Measurements from ENCODE around the gene BAIAP2L1.

BAIAP2L1 gene

GRCh38 chr7:98251601-98252424 lies 149.1 kb downstream of the BAIAP2L1 start, which contains the start of gene TECPR1:
Gene TECPR1, minus strand, starts transcription at chr7:98252232. Its CDS starts 6,086 bp downstream, at chr7:98246146.
- Histone ChIP-seq H3K27ac (ENCODE audit: low read length) (no peak within 1 kb of the TSS), H3K27me3 (ENCODE audit: control insufficient read depth, insufficient read depth, low read length) (no peaks in the 10 kb centered on the region), H3K4me3 (ENCODE audit: low read length) (peak within 1 kb of the TSS; percentile 84)

GRCh38 chr7:98251231-98251600 lies 149.7 kb downstream of the BAIAP2L1 start:
- H3K9me3 ChIP-seq (ENCODE audit: control insufficient read depth, low read depth, low read length) = no peaks in the 10 kb centered on the region
- H3K36me3 ChIP-seq (ENCODE audit: control insufficient read depth, low read depth, low read length) = no peaks in the 10 kb centered on the region
- H3K27ac ChIP-seq (ENCODE audit: low read length) = no peak overlapping the region
- peak overlapping the region; percentile 84 for H3K4me3 ChIP-seq (ENCODE audit: low read length)
- no peak overlapping the region for H3K9ac ChIP-seq (ENCODE audit: low read length)
- H3K4me1 ChIP-seq (ENCODE audit: control insufficient read depth, low read depth, low read length) = peaks cover 3% of the 10 kb centered on the region
- H3K27me3 ChIP-seq (ENCODE audit: control insufficient read depth, insufficient read depth, low read length) = no peaks in the 10 kb centered on the region

More at GRCh38 chr7:98251601-98252424, 149.1 kb downstream of the BAIAP2L1 start, which contains the start of gene TECPR1:
- peaks cover 3% of the 10 kb centered on the region for H3K4me1 ChIP-seq (ENCODE audit: control insufficient read depth, low read depth, low read length)
- H3K36me3 ChIP-seq (ENCODE audit: control insufficient read depth, low read depth, low read length) = peaks cover 2% of the 10 kb centered on the region
- peak within 1 kb of the TSS; percentile 43 for H3K9ac ChIP-seq (ENCODE audit: low read length)
- H3K9me3 ChIP-seq (ENCODE audit: control insufficient read depth, low read depth, low read length) = no peaks in the 10 kb centered on the region

GRCh38 chr7:98250789-98251188 lies 150.1 kb downstream of the BAIAP2L1 start:
- no peaks in the 10 kb centered on the region for H3K36me3 ChIP-seq (ENCODE audit: control insufficient read depth, low read depth, low read length)
- no peaks in the 10 kb centered on the region for H3K27me3 ChIP-seq (ENCODE audit: control insufficient read depth, insufficient read depth, low read length)
- no peak overlapping the region for H3K9ac ChIP-seq (ENCODE audit: low read length)
- H3K27ac ChIP-seq (ENCODE audit: low read length) = no peak overlapping the region
- peaks cover 3% of the 10 kb centered on the region for H3K4me1 ChIP-seq (ENCODE audit: control insufficient read depth, low read depth, low read length)
- peak overlapping the region; percentile 84 for H3K4me3 ChIP-seq (ENCODE audit: low read length)
- H3K9me3 ChIP-seq (ENCODE audit: control insufficient read depth, low read depth, low read length) = no peaks in the 10 kb centered on the region

- H3K27me3 ChIP-seq (ENCODE audit: control insufficient read depth, insufficient read depth, low read length) = no peaks in the 10 kb centered on the region
- no peaks in the 10 kb centered on the region for H3K36me3 ChIP-seq (ENCODE audit: control insufficient read depth, low read depth, low read length)
- no peaks in the 10 kb centered on the region for H3K9me3 ChIP-seq (ENCODE audit: control insufficient read depth, low read depth, low read length)
- H3K27ac ChIP-seq (ENCODE audit: low read length) = no peak overlapping the region
- peaks cover 3% of the 10 kb centered on the region for H3K4me1 ChIP-seq (ENCODE audit: control insufficient read depth, low read depth, low read length)
- no peak overlapping the region for H3K4me3 ChIP-seq (ENCODE audit: low read length)
- H3K9ac ChIP-seq (ENCODE audit: low read length) = no peak overlapping the region
Measured at GRCh38 chr7:98249106-98249505, 151.8 kb downstream of the BAIAP2L1 start.

- H3K36me3 ChIP-seq (ENCODE audit: control insufficient read depth, low read depth, low read length) = no peaks in the 10 kb centered on the region
- H3K27me3 ChIP-seq (ENCODE audit: control insufficient read depth, insufficient read depth, low read length) = no peaks in the 10 kb centered on the region
- H3K9me3 ChIP-seq (ENCODE audit: control insufficient read depth, low read depth, low read length) = no peaks in the 10 kb centered on the region
- H3K27ac ChIP-seq (ENCODE audit: low read length) = no peak overlapping the region
- peaks cover 3% of the 10 kb centered on the region for H3K4me1 ChIP-seq (ENCODE audit: control insufficient read depth, low read depth, low read length)
- no peak overlapping the region for H3K4me3 ChIP-seq (ENCODE audit: low read length)
- H3K9ac ChIP-seq (ENCODE audit: low read length) = no peak overlapping the region
Measured at GRCh38 chr7:98248156-98248555, 152.7 kb downstream of the BAIAP2L1 start.

GRCh38 chr7:98244871-98245270 lies 156.0 kb downstream of the BAIAP2L1 start:
- Histone ChIP-seq H3K9me3 (ENCODE audit: control insufficient read depth, low read depth, low read length) (no peaks in the 10 kb centered on the region), H3K4me1 (ENCODE audit: control insufficient read depth, low read depth, low read length) (no peaks in the 10 kb centered on the region), H3K4me3 (ENCODE audit: low read length) (no peak overlapping the region), H3K9ac (ENCODE audit: low read length) (no peak overlapping the region), H3K27me3 (ENCODE audit: control insufficient read depth, insufficient read depth, low read length) (no peaks in the 10 kb centered on the region), H3K36me3 (ENCODE audit: control insufficient read depth, low read depth, low read length) (no peaks in the 10 kb centered on the region), H3K27ac (ENCODE audit: low read length) (no peak overlapping the region)

- H3K4me3 ChIP-seq (ENCODE audit: low read length) = no peak overlapping the region
- no peak overlapping the region for H3K27ac ChIP-seq (ENCODE audit: low read length)
- no peaks in the 10 kb centered on the region for H3K4me1 ChIP-seq (ENCODE audit: control insufficient read depth, low read depth, low read length)
- no peaks in the 10 kb centered on the region for H3K36me3 ChIP-seq (ENCODE audit: control insufficient read depth, low read depth, low read length)
- no peak overlapping the region for H3K9ac ChIP-seq (ENCODE audit: low read length)
- no peaks in the 10 kb centered on the region for H3K27me3 ChIP-seq (ENCODE audit: control insufficient read depth, insufficient read depth, low read length)
- no peaks in the 10 kb centered on the region for H3K9me3 ChIP-seq (ENCODE audit: control insufficient read depth, low read depth, low read length)
Measured at GRCh38 chr7:98242934-98243333, 158.0 kb downstream of the BAIAP2L1 start.

- H3K4me1 ChIP-seq (ENCODE audit: control insufficient read depth, low read depth, low read length) = no peaks in the 10 kb centered on the region
- H3K27me3 ChIP-seq (ENCODE audit: control insufficient read depth, insufficient read depth, low read length) = no peaks in the 10 kb centered on the region
- no peak overlapping the region for H3K27ac ChIP-seq (ENCODE audit: low read length)
- H3K9ac ChIP-seq (ENCODE audit: low read length) = no peak overlapping the region
- H3K36me3 ChIP-seq (ENCODE audit: control insufficient read depth, low read depth, low read length) = no peaks in the 10 kb centered on the region
- H3K9me3 ChIP-seq (ENCODE audit: control insufficient read depth, low read depth, low read length) = no peaks in the 10 kb centered on the region
- no peak overlapping the region for H3K4me3 ChIP-seq (ENCODE audit: low read length)
Measured at GRCh38 chr7:98242342-98242741, 158.5 kb downstream of the BAIAP2L1 start.

GRCh38 chr7:98241674-98242241 lies 159.1 kb downstream of the BAIAP2L1 start:
- no peaks in the 10 kb centered on the region for H3K27me3 ChIP-seq (ENCODE audit: control insufficient read depth, insufficient read depth, low read length)
- H3K36me3 ChIP-seq (ENCODE audit: control insufficient read depth, low read depth, low read length) = no peaks in the 10 kb centered on the region
- no peak overlapping the region for H3K4me3 ChIP-seq (ENCODE audit: low read length)
- no peaks in the 10 kb centered on the region for H3K4me1 ChIP-seq (ENCODE audit: control insufficient read depth, low read depth, low read length)
- H3K9me3 ChIP-seq (ENCODE audit: control insufficient read depth, low read depth, low read length) = no peaks in the 10 kb centered on the region
- no peak overlapping the region for H3K9ac ChIP-seq (ENCODE audit: low read length)
- H3K27ac ChIP-seq (ENCODE audit: low read length) = no peak overlapping the region

Data from iPS-18a (cell line).